ENCODE results near the gene HOXA10.

- TF ChIP-seq CTCF (IDR thresholded peaks at IDR 0.05; ENCODE audit: borderline replicate concordance, extremely low read depth, low read length, poor library complexity, severe bottlenecking) = no peak
- TF ChIP-seq EZH2 (IDR thresholded peaks at IDR 0.05; ENCODE audit: borderline replicate concordance, low read depth, low read length, severe bottlenecking) = no peak
Observed at GRCh38 chr7:27185013-27185853, 11.1 kb upstream of the HOXA10 start, which contains the start of gene HOXA11.
